HEK293T (cell line): ENCODE data around the gene GLRA3.

Experiments used
- CTCF ChIA-PET: fragments of 350-600 bp; formaldehyde crosslinking; extraction: SDS; loops from one replicate; lab custom pipeline; 2021; ENCODE audit warnings: antibody characterized with exemption, inconsistent platforms; lab: Yijun Ruan, JAX
- POLR2A ChIA-PET: fragments of 350-600 bp; formaldehyde crosslinking; extraction: SDS; loops from one replicate; lab custom pipeline; 2020; ENCODE audit warnings: antibody characterized with exemption, inconsistent platforms; lab: Yijun Ruan, JAX
- DNase-seq: peaks from one replicate; pipeline ENCODE4 v3.0.0; 2012; ENCODE audit warnings: mixed read lengths; ENCODE audit errors: extremely low spot score
- ARNT ChIP-seq: fragments of 450-650 bp; IDR thresholded peaks from 2 replicates; pipeline ENCODE4 v1.6.1; 2017; ENCODE audit warnings: mild to moderate bottlenecking
- BHLHE40 ChIP-seq: fragments of 450-650 bp; IDR thresholded peaks from 2 replicates; pipeline ENCODE4 v1.6.1; 2016; ENCODE audit warnings: mild to moderate bottlenecking, moderate library complexity, borderline replicate concordance
- CTBP1 ChIP-seq: fragments of 450-650 bp; IDR thresholded peaks from 2 replicates; pipeline ENCODE4 v1.6.1; 2016; ENCODE audit warnings: borderline replicate concordance
- ELF4 ChIP-seq: fragments of 450-650 bp; IDR thresholded peaks from 2 replicates; pipeline ENCODE4 v1.6.1; 2017; ENCODE audit warnings: antibody characterized with exemption
- FOXA1 ChIP-seq: fragments of 450-650 bp; IDR thresholded peaks from 2 replicates; pipeline ENCODE4 v1.6.1; 2016; ENCODE audit warnings: mild to moderate bottlenecking
- FOXK2 ChIP-seq: fragments of 450-650 bp; IDR thresholded peaks from 2 replicates; pipeline ENCODE4 v1.6.1; 2016; ENCODE audit warnings: mild to moderate bottlenecking
- FOXM1 ChIP-seq: fragments of 450-650 bp; IDR thresholded peaks from 2 replicates; pipeline ENCODE4 v1.6.1; 2017; ENCODE audit warnings: mild to moderate bottlenecking, borderline replicate concordance
- HDGF ChIP-seq: fragments of 450-650 bp; IDR thresholded peaks from 2 replicates; pipeline ENCODE4 v1.6.1; 2017; ENCODE audit warnings: antibody characterized with exemption, borderline replicate concordance
- L3MBTL2 ChIP-seq: fragments of 450-650 bp; conservative IDR thresholded peaks from 2 replicates; pipeline ENCODE4 v1.6.1; 2016; ENCODE audit warnings: mild to moderate bottlenecking
- LEF1 ChIP-seq: fragments of 450-650 bp; IDR thresholded peaks from 2 replicates; pipeline ENCODE4 v1.6.1; 2017; ENCODE audit warnings: mild to moderate bottlenecking, borderline replicate concordance
- NFRKB ChIP-seq: fragments of 450-650 bp; IDR thresholded peaks from 2 replicates; pipeline ENCODE4 v1.6.1; 2016; ENCODE audit warnings: mild to moderate bottlenecking, moderate library complexity
- SP1 ChIP-seq: fragments of 450-650 bp; IDR thresholded peaks from 2 replicates; pipeline ENCODE4 v1.6.1; 2017
- SUZ12 ChIP-seq: fragments of 450-650 bp; IDR thresholded peaks from 2 replicates; pipeline ENCODE4 v1.6.1; 2016; ENCODE audit warnings: mild to moderate bottlenecking
- TARDBP ChIP-seq: fragments of 450-650 bp; IDR thresholded peaks from 2 replicates; pipeline ENCODE4 v1.6.1; 2016
- ZNF384 ChIP-seq: fragments of 450-650 bp; IDR thresholded peaks from 2 replicates; pipeline ENCODE4 v1.6.1; 2016
- TF ChIP-seq, protein P1 (sequence below): fragments of 450-650 bp; IDR thresholded peaks from 2 replicates; pipeline ENCODE4 v1.6.1; 2016

Gene GLRA3

GRCh38 chr4:174681723-174682300 lies 147.2 kb downstream of the GLRA3 start:
- TF ChIP-seq FOXA1: no peak
- TF ChIP-seq TARDBP: no peak
- TF ChIP-seq SUZ12: no peak
- no peak for TF ChIP-seq HDGF
- no peak for TF ChIP-seq NFRKB
- TF ChIP-seq ZNF384: no peak
- TF ChIP-seq ARNT: no peak
- no peak for TF ChIP-seq CTBP1
- no peak for TF ChIP-seq LEF1
- no peak for TF ChIP-seq BHLHE40
- TF ChIP-seq, protein P1, sequence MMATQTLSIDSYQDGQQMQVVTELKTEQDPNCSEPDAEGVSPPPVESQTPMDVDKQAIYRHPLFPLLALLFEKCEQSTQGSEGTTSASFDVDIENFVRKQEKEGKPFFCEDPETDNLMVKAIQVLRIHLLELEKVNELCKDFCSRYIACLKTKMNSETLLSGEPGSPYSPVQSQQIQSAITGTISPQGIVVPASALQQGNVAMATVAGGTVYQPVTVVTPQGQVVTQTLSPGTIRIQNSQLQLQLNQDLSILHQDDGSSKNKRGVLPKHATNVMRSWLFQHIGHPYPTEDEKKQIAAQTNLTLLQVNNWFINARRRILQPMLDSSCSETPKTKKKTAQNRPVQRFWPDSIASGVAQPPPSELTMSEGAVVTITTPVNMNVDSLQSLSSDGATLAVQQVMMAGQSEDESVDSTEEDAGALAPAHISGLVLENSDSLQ: no peak
- no peak for TF ChIP-seq L3MBTL2
- no peak for TF ChIP-seq ELF4
- TF ChIP-seq FOXK2: no peak
- ChIA-PET CTCF (interaction anchor here (0.6 to 0.7 kb wide), 3 partner anchors 63 to 843 kb away, joined by 3 to 6 read pairs (median 3); no protein-coding TSS in a partner anchor), POLR2A (no interaction called here)
- no peak for DNase-seq

DNA sequence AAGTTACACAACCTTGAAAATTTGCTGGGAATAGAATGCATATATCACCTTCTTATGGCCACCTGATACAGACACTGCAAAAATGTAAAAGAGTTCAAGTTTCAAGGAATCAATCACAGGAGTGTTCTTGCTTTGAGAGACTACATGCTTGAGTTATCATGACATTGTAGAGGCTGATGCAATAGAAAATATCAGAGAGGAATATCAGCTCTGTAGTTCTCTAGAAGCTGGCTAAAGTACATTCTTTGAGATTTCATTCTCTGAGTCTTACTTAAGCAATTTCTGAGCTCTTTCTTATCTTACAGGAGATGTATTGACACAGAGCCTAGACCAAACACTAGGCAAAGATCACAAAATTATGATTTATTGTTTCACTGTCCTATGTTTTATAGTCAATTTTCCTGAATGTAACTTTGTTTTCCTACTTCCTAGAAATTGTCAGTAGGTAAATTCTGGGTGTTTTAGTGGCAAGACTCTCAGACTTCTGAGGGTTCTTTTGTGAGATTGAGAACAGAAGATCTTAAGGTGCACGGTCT lies 154.7 kb downstream of the GLRA3 start:
- CTCF ChIA-PET: no interaction called here
- POLR2A ChIA-PET: no interaction called here
- no peak for TF ChIP-seq TARDBP
- TF ChIP-seq SP1: no peak
- TF ChIP-seq LEF1: no peak
- TF ChIP-seq ZNF384: no peak
- no peak for TF ChIP-seq L3MBTL2
- TF ChIP-seq SUZ12: no peak
- TF ChIP-seq CTBP1: no peak
- no peak for TF ChIP-seq FOXM1
- TF ChIP-seq ELF4: no peak
- TF ChIP-seq, protein P1: no peak
- no peak for TF ChIP-seq BHLHE40
- no peak for TF ChIP-seq FOXK2
- no peak for TF ChIP-seq FOXA1
- no peak for TF ChIP-seq HDGF
- no peak for TF ChIP-seq ARNT
- no peak for TF ChIP-seq NFRKB
- DNase-seq: no peak

GRCh38 chr4:174673865-174674264 lies 155.2 kb downstream of the GLRA3 start:
- POLR2A ChIA-PET: no interaction called here
- CTCF ChIA-PET: no interaction called here
- TF ChIP-seq L3MBTL2: no peak
- TF ChIP-seq FOXA1: no peak
- no peak for TF ChIP-seq TARDBP
- no peak for TF ChIP-seq FOXK2
- no peak for TF ChIP-seq BHLHE40
- TF ChIP-seq HDGF: no peak
- TF ChIP-seq, protein P1: no peak
- no peak for TF ChIP-seq LEF1
- TF ChIP-seq NFRKB: no peak
- TF ChIP-seq ELF4: no peak
- TF ChIP-seq FOXM1: no peak
- TF ChIP-seq ARNT: no peak
- TF ChIP-seq SUZ12: no peak
- TF ChIP-seq CTBP1: no peak
- no peak for TF ChIP-seq SP1
- TF ChIP-seq ZNF384: no peak

GRCh38 chr4:174672276-174672675 lies 156.8 kb downstream of the GLRA3 start:
- CTCF ChIA-PET: interaction anchor here (1.2 kb wide), 1 partner anchor 13 kb away, joined by 3 read pairs; no protein-coding TSS in a partner anchor
- TF ChIP-seq ZNF384: no peak
- no peak for TF ChIP-seq SP1
- no peak for TF ChIP-seq SUZ12
- no peak for TF ChIP-seq HDGF
- no peak for TF ChIP-seq ELF4
- TF ChIP-seq CTBP1: no peak
- TF ChIP-seq FOXM1: no peak
- TF ChIP-seq ARNT: no peak
- TF ChIP-seq FOXK2: no peak
- TF ChIP-seq, protein P1: no peak
- TF ChIP-seq L3MBTL2: no peak
- TF ChIP-seq BHLHE40: no peak
- no peak for TF ChIP-seq LEF1
- POLR2A ChIA-PET: no interaction called here
- no peak for DNase-seq

More at GRCh38 chr4:174673865-174674264, 155.2 kb downstream of the GLRA3 start:
- no peak for DNase-seq

GRCh38 chr4:174669270-174669669 lies 159.8 kb downstream of the GLRA3 start:
- no peak for DNase-seq
- POLR2A ChIA-PET: no interaction called here
- TF ChIP-seq, protein P1: no peak
- TF ChIP-seq ELF4 (no peak), HDGF (no peak), NFRKB (no peak), BHLHE40 (no peak), CTBP1 (no peak), FOXA1 (no peak), FOXM1 (no peak), ARNT (no peak), SUZ12 (no peak), L3MBTL2 (no peak), FOXK2 (no peak), ZNF384 (no peak), SP1 (no peak), TARDBP (no peak), LEF1 (no peak)
- CTCF ChIA-PET: no interaction called here
